Stimulated activated CD8-positive, alpha-beta memory T cell treated with anti-CD3 and anti-CD28 coated beads, Interleukin-7, amount 100 ng/mL, for 24 hours (primary cell): Measurements from ENCODE around the gene KCNH1.

Source experiments
- DNase-seq: peaks from one replicate; pipeline ENCODE4 v3.0.0-alpha.2; 2020; ENCODE audit warnings: low read depth

The KCNH1 gene

GRCh38 chr1:210751911-210752310, 382.0 kb downstream of the KCNH1 start:
- DNase-seq: no peak

- DNase-seq: no peak
Observed at GRCh38 chr1:210750468-210750867, 383.5 kb downstream of the KCNH1 start.

- DNase-seq: no peak
Observed at GRCh38 chr1:210748796-210749195, 385.2 kb downstream of the KCNH1 start.

GRCh38 chr1:210747890-210748289, 386.1 kb downstream of the KCNH1 start:
- no peak for DNase-seq

- DNase-seq: no peak
Observed at GRCh38 chr1:210747112-210747511, 386.8 kb downstream of the KCNH1 start.

GRCh38 chr1:210746024-210746731, 387.8 kb downstream of the KCNH1 start:
- DNase-seq: no peak

GRCh38 chr1:210743038-210743437, 390.9 kb downstream of the KCNH1 start:
- DNase-seq: no peak

GRCh38 chr1:210741564-210741963, 392.4 kb downstream of the KCNH1 start:
- DNase-seq: no peak

- no peak for DNase-seq
Observed at GRCh38 chr1:210739627-210740026, 394.3 kb downstream of the KCNH1 start.

- no peak for DNase-seq
Observed at GRCh38 chr1:210738256-210738655, 395.7 kb downstream of the KCNH1 start.

- DNase-seq: no peak
Observed at GRCh38 chr1:210736713-210737112, 397.2 kb downstream of the KCNH1 start.

- no peak for DNase-seq
Observed at GRCh38 chr1:210731597-210731996, 402.4 kb downstream of the KCNH1 start.

GRCh38 chr1:210731193-210731592, 402.8 kb downstream of the KCNH1 start:
- DNase-seq: no peak

GRCh38 chr1:210730023-210730422, 403.9 kb downstream of the KCNH1 start:
- no peak for DNase-seq

GRCh38 chr1:210728437-210729149, 405.4 kb downstream of the KCNH1 start:
- no peak for DNase-seq

- no peak for DNase-seq
Observed at GRCh38 chr1:210727709-210728108, 406.2 kb downstream of the KCNH1 start.

- DNase-seq: no peak
Observed at GRCh38 chr1:210726621-210727020, 407.3 kb downstream of the KCNH1 start.

- DNase-seq: no peak
Observed at GRCh38 chr1:210724768-210725167, 409.2 kb downstream of the KCNH1 start.

GRCh38 chr1:210723646-210724045, 410.3 kb downstream of the KCNH1 start:
- no peak for DNase-seq

- no peak for DNase-seq
Observed at GRCh38 chr1:210722410-210723081, 411.4 kb downstream of the KCNH1 start.

GRCh38 chr1:210715072-210715471, 418.9 kb downstream of the KCNH1 start:
- DNase-seq: no peak

GRCh38 chr1:210711825-210712612, 421.9 kb downstream of the KCNH1 start:
- no peak for DNase-seq
